GM12874 (cell line): ENCODE measurements around the gene SCN2B.

ENCODE experiments used
- TF ChIP-seq, protein P1 (sequence below): IDR thresholded peaks from 2 replicates; pipeline ENCODE4 v1.5.1; 2011; ENCODE audit warnings: low read depth, mild to moderate bottlenecking, control low read depth, low read length, moderate library complexity; ENCODE audit not compliant: insufficient read depth

Gene SCN2B

DNA sequence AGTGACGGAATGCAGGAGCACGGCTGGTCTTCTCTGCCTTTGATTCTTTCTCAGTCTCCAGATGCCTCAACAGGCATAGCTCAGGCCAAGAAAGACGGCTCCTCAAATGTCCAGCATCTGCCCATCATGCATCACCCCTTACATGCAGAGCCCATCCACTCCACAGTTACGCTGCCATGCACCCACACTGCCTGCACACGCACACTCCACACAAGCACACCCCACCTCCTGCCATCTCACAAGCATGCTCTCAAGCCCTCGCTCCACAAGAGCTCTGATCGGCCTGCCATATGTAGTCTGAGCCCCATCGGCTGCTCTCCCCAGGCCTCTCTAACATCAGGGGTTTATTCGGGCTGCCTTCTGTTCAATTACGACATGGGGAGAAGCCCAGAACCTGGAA lies 42.6 kb downstream of the SCN2B start:
- TF ChIP-seq, protein P1, sequence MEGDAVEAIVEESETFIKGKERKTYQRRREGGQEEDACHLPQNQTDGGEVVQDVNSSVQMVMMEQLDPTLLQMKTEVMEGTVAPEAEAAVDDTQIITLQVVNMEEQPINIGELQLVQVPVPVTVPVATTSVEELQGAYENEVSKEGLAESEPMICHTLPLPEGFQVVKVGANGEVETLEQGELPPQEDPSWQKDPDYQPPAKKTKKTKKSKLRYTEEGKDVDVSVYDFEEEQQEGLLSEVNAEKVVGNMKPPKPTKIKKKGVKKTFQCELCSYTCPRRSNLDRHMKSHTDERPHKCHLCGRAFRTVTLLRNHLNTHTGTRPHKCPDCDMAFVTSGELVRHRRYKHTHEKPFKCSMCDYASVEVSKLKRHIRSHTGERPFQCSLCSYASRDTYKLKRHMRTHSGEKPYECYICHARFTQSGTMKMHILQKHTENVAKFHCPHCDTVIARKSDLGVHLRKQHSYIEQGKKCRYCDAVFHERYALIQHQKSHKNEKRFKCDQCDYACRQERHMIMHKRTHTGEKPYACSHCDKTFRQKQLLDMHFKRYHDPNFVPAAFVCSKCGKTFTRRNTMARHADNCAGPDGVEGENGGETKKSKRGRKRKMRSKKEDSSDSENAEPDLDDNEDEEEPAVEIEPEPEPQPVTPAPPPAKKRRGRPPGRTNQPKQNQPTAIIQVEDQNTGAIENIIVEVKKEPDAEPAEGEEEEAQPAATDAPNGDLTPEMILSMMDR, result no peak

DNA sequence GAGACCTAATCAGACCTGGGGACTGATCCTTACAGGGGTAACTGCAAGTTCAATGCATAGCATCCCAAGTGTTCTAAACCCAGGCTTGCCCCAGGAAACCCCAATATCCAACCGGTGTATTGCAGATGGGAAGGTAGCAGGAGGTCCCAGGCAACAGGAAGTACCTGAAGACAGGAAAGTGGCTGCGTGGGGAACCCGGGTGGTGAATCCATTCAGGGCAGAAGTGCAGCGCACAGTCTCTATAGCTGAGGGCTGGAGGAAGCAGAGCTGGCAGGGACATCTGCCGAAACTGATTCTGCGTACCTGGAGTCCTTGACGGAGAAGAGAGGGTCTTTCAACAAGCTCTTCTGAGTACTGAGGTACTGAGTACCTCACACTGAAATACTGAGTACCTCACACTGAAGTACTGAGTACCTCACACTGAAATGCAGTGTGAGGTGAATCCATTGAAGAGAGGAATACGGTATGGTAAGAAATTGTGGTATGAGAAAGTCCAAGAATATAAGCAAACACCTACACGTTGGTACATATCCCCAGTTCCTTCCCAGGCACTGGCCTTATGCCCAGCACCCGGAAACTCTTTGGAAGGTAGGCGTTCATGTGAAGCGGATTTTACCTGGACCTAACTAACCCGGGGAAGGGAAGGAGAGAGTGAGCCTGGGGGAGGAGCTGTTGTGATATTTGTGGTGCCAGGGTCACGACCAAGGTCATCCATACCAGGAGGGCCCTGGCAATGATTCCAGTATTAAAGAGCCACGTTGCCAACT lies 43.9 kb downstream of the SCN2B start:
- TF ChIP-seq, protein P1, result no peak

- TF ChIP-seq, protein P1, result no peak
Observed at GRCh38 chr11:118129471-118130172, 46.8 kb downstream of the SCN2B start.

DNA sequence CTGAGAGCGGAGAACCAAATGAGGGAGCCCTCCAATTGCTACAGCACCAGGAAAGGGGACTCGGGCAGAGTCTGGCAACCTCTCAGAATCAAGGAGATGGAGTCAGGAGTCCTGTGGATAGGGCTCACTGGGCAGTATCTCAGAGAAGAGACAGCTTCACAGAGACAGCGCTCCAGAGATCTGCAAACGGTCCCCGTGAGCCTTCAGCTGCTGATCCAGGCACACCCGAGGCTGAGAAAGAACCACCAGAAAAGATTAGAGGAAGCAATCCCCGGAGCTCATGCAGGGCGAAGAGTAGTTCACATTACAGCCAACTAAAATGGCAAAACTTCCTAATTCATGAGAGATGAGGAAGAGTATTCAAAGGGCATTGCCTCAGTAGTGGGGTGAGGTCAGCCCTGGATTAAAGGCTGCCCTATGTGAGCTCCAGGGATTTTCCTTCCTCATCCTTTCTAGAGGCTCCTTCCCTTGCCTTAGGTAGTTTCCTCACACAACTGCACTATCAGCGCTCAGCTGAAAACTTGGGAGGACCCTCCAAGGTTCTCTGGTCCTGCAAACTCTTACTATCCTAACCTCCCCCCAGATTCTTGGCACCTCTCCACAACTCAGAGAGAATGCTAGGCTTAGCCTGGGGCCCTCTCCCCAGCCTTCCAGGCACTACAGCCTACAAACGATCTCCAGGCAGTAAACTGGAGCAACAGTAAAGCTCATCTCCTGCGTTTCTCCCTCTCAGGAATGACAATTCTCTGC lies 47.5 kb downstream of the SCN2B start:
- TF ChIP-seq, protein P1, result no peak

DNA sequence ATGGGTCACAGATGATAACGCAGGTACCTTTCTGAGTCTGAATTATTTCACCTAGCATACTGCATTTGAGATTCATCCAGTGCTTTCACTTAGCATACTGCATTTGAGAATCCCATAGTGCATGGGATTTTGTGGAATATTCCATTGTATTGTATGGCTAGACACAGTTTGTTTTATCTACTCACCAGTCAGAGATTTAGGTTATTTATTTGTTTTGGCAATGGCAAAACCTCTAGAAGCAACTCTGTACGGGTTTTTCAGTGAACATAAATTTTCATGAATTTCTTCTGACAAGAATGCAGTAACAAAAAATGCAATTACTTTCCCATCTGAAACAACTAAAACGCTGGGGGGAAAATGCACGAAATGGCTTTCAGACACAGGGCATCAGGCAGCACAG lies 48.1 kb downstream of the SCN2B start:
- TF ChIP-seq, protein P1, result no peak

GRCh38 chr11:118126082-118126838 lies 50.2 kb downstream of the SCN2B start:
- TF ChIP-seq, protein P1, result no peak

- TF ChIP-seq, protein P1, result no peak
Observed at GRCh38 chr11:118124929-118125535, 51.4 kb downstream of the SCN2B start.
